Dermis blood vessel endothelial cell (primary cell): ENCODE data around the gene PDE6C. TPM values are rescaled to one million over a fixed set of nuclear protein-coding genes. Genes with fewer than 3 reads are reported as not detected.
A peak's percentile ranks its signal among the peaks of the same experiment; 100 is the strongest.

Source experiments
- DNase-seq: peaks from one replicate; pipeline ENCODE4 v3.0.0; 2010
- total RNA-seq: library from RNA; depleted of rRNA; stranded (reverse); fragments of >200 nt; gene quantifications from 2 replicates; pipeline ENCODE4 v1.2.3, GENCODE V29; 2014

The PDE6C gene
- total RNA-seq, 1 donor from 2014 or later, result not detected

DNA sequence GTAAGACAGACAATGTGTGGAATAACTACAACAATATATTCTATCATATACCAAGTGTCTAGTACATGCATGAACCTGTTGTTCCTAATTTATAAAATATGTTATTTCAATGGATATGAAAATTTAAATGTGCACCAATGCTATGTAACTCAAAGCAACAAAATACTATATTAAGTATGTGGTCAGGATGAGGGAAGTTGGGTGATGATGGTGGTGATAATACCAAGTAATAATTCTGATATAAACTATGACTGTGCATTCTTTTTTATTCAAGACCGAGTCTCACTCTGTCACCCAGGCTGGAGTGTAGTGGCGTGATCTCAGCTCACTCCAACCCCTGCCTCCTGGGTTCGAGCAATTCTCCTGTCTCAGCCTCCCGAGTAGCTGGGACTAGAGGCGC lies 92.1 kb downstream of the PDE6C start:
- no peak for DNase-seq

DNA sequence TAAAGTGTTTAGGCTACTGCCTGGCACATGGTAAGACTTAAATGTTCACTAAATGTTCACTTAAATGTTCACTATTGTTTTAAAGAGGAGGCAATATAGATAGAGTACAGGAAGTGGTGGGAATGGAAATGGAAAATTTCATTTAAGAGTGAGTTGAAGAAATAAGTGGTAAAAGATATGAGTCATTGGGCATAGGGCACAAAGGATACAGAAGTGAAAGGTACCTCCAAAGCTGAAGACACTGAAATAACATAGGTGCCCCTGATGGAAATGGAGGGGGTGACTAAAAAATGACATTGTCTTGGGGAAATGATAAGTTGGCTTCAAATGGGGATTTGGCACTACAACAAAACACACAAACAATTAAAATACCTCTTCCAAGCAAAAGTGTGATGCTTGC lies 95.3 kb downstream of the PDE6C start:
- DNase-seq, result no peak

DNA sequence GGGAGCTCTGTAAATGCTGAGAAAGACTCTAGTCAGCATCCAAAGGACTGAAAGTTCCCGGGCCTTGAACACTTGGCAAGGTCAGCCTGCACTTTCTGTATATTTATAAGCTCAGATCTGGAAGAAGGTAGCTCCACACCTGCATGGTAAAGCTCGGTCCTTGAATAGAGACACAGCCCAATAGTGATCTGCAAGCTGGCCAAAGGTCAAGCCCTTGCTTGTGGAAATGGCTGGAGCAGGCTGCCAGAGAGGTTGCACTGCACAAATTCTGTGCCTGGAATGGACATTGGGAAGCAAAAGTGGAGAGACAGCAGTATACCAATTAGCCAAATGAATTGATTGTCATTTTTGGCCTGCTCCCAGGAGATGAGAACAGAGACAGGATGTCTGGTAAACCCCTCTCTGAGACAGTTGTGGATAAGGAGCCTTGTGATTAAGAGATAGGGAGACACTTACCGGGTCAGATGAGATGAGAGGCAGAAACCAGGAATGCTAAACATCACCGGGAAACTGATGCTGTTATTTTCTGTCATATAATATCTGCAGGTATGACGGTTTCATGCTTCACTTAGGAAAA lies 98.1 kb downstream of the PDE6C start:
- DNase-seq, result no peak

DNA sequence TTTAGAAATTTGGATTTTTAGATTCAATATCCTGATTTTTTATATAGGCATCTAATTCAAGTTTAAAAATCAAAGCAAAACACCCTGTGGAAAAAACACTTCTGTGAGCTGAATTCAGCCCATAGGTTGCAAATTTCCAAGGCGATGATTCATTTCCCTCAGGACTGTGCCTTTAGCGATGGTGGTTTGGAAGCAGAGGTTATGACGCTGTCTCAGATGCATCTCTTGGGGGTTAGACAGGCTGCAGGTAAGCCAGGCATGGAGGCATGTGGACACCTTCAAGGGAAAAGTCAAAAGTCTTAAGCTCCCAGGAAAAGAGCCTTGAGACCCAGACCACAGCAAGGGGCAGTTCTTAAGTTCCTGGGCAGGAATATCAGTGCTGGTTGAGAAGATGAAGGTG lies 99.6 kb downstream of the PDE6C start:
- peak; percentile 10 for DNase-seq

DNA sequence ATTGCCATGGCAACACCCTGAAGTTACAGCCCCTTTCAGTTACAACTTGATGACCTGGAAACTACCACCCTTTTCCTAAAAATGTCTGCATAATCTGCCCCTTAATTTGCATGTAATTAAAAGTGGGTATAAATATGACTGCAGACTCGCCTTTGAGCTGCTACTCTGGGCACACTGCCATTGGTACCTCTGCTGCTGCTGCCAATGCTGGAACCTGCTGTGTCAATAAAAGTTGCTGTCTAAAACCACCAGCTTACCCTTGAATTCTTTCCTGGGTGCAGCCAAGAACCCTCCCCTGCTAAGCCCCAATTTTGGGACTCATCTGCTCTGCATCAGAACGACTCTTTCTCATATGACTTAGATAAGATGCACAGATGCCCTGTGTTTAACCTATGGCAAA lies 100.3 kb downstream of the PDE6C start:
- DNase-seq, result no peak

DNA sequence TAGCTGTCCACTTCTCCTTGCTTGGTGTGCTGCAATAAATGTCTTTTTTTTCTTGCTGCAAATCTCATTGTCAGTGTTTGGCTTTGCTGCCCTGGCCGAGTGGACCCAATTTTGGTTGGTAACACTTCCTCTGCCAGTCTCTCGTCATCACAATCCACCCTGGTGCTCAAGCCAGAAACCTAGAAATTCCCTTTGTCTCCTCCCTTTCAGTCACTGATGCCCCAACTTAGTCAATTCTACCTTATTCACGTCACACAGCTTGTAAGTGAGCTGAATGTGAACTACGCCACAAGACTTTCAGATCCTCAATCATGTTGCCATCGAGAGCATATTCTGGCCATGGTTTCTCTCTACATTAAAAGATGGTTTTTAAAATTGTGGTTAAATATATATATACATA lies 103.0 kb downstream of the PDE6C start:
- no peak for DNase-seq

Other genes with a start within 250 kb of the PDE6C start
- 190 and 467 TPM in 2 replicates for gene MYOF, start 130.2 kb upstream of the PDE6C start, total RNA-seq
- gene CEP55, start 115.9 kb upstream of the PDE6C start, total RNA-seq, result 18.9 and 100 TPM in 2 replicates
- gene FFAR4, start 45.9 kb upstream of the PDE6C start, total RNA-seq, result not detected in 2 replicates
- not detected in 2 replicates for gene RBP4, start 11.3 kb upstream of the PDE6C start, total RNA-seq
- gene FRA10AC1, start 90.1 kb downstream of the PDE6C start, total RNA-seq, result 5.1 and 5.8 TPM in 2 replicates
- gene LGI1, start 145.4 kb downstream of the PDE6C start, total RNA-seq, result not detected in 2 replicates